H1 (cell line): Measurements from ENCODE around the gene PRSS36. TPM values are rescaled to one million over a fixed set of nuclear protein-coding genes. Genes with fewer than 3 reads are reported as not detected.

Experiments used
- CTCF ChIA-PET: fragments of 300-600 bp; sonication (Branson Sonifier 250); formaldehyde crosslinking; loops from one replicate; lab custom pipeline; 2021; ENCODE audit not compliant: partially characterized antibody; lab: Charles Lee
- POLR2A ChIA-PET: fragments of 300-600 bp; sonication (Branson Sonifier 250); formaldehyde crosslinking; loops from one replicate; lab custom pipeline; 2021; ENCODE audit warnings: inconsistent platforms; ENCODE audit not compliant: partially characterized antibody; lab: Charles Lee
- DNase-seq, 2 experiments: peaks; one replicate each; pipeline versions ENCODE4 v3.0.0 to v3.0.0-alpha.2; 2010 to 2022; ENCODE audit warnings: low spot score in 2 of 2, low read depth in 1 of 2, mixed read lengths in 1 of 2
- FAIRE-seq: peaks from 2 replicates; lab custom pipeline; 2011; peaks lifted over from hg19 to GRCh38; lab: Jason Lieb, UNC
- H2AFZ ChIP-seq: 2 replicates; pipeline ENCODE4 v1.8.1; 2012; ENCODE audit warnings: low read length, inconsistent platforms
- H2AK5ac ChIP-seq: 2 replicates; pipeline ENCODE4 v1.6.1; 2013; ENCODE audit warnings: low read depth, low read length
- H2BK120ac ChIP-seq: replicated peaks from 2 replicates; pipeline ENCODE3; 2013; ENCODE audit warnings: low read depth, low read length, inconsistent platforms
- H2BK12ac ChIP-seq: 2 replicates; pipeline ENCODE4 v1.6.1; 2013; ENCODE audit warnings: low read depth, low read length
- H2BK15ac ChIP-seq: 2 replicates; pipeline ENCODE4 v1.6.1; 2013; ENCODE audit warnings: low read length
- H2BK20ac ChIP-seq: 2 replicates; pipeline ENCODE4 v1.6.1; 2013; ENCODE audit warnings: low read length
- H2BK5ac ChIP-seq: 2 replicates; pipeline ENCODE4 v1.6.1; 2013; ENCODE audit warnings: low read depth, low read length
- H3K14ac ChIP-seq: 2 replicates; pipeline ENCODE4 v1.6.1; 2013; ENCODE audit warnings: inconsistent platforms; ENCODE audit not compliant: insufficient read length
- H3K18ac ChIP-seq: 2 replicates; pipeline ENCODE4 v1.6.1; 2013; ENCODE audit warnings: low read length; ENCODE audit errors: extremely low read depth
- H3K23ac ChIP-seq: 2 replicates; pipeline ENCODE4 v1.6.1; 2013; ENCODE audit warnings: inconsistent platforms; ENCODE audit not compliant: insufficient read length
- H3K23me2 ChIP-seq: 2 replicates; pipeline ENCODE4 v1.6.1; 2013; ENCODE audit warnings: low read depth, low read length
- H3K27ac ChIP-seq: 2 replicates; pipeline ENCODE4 v1.6.1; 2011; ENCODE audit warnings: low read depth, low read length, inconsistent platforms
- H3K27me3 ChIP-seq, 4 experiments: replicated peaks in 1 of 4; 1 replicate in 1 of 4; 2 replicates in 3 of 4; pipeline versions ENCODE4 v1.6.1 to v1.8.1; 2011 to 2013; ENCODE audit warnings: low read length in 3 of 4, mild to moderate bottlenecking in 3 of 4, inconsistent platforms in 2 of 4, mixed read lengths in 2 of 4, moderate library complexity in 1 of 4; ENCODE audit not compliant: control insufficient read depth in 3 of 4, insufficient read depth in 3 of 4; ENCODE audit errors: extremely low read depth in 1 of 4
- H3K36me3 ChIP-seq, 4 experiments: 2 replicates each; pipeline versions ENCODE4 v1.6.1 to v1.8.1; 2011 to 2013; ENCODE audit warnings: mild to moderate bottlenecking in 4 of 4, low read length in 3 of 4, moderate library complexity in 2 of 4, control low read depth in 1 of 4, inconsistent platforms in 1 of 4; ENCODE audit not compliant: insufficient read depth in 4 of 4, control insufficient read depth in 2 of 4
- H3K4ac ChIP-seq: replicated peaks from 2 replicates; pipeline ENCODE3; 2013; ENCODE audit warnings: low read length, low read depth, mixed read lengths, inconsistent platforms; ENCODE audit not compliant: insufficient read length
- H3K4me1 ChIP-seq, 4 experiments: replicated peaks in 1 of 4; 1 replicate in 1 of 4; 2 replicates in 3 of 4; pipeline versions ENCODE4 v1.6.1 to v1.8.1; 2011 to 2013; ENCODE audit warnings: low read length in 3 of 4, inconsistent platforms in 2 of 4, mixed read lengths in 1 of 4; ENCODE audit not compliant: insufficient read depth in 4 of 4, control insufficient read depth in 3 of 4
- H3K4me2 ChIP-seq, 2 experiments: 2 replicates each; pipeline versions ENCODE4 v1.6.1 to v1.8.1; 2011 to 2013; ENCODE audit warnings: low read depth in 2 of 2, low read length in 2 of 2, control low read depth in 1 of 2, inconsistent platforms in 1 of 2, mild to moderate bottlenecking in 1 of 2; ENCODE audit not compliant: insufficient read depth in 1 of 2
- H3K4me3 ChIP-seq, 4 experiments: fragments of 200-600, 300-600 bp in 1 of 4; sonication (generic), shearing (Covaris generic), sonication (Bioruptor Twin) in 1 of 4; 2 replicates each; pipeline versions ENCODE4 v1.5.1 to v1.8.1; 2011 to 2016; ENCODE audit warnings: low read length in 4 of 4, low read depth in 3 of 4, control low read depth in 2 of 4, inconsistent platforms in 2 of 4, mild to moderate bottlenecking in 2 of 4, mixed read lengths in 1 of 4, moderate library complexity in 1 of 4; ENCODE audit not compliant: insufficient read depth in 2 of 4; ENCODE audit errors: extremely low read depth in 1 of 4
- H3K56ac ChIP-seq: replicated peaks from 2 replicates; pipeline ENCODE3; 2013; ENCODE audit warnings: low read depth, mild to moderate bottlenecking, mixed read lengths, low read length, inconsistent platforms; ENCODE audit not compliant: insufficient read length
- H3K79me1 ChIP-seq: 2 replicates; pipeline ENCODE4 v1.6.1; 2013; ENCODE audit warnings: low read depth, low read length, control low read depth
- H3K79me2 ChIP-seq, 2 experiments: 2 replicates each; pipeline versions ENCODE4 v1.6.1 to v1.8.1; 2012 to 2013; ENCODE audit warnings: low read length in 2 of 2, mild to moderate bottlenecking in 2 of 2, inconsistent platforms in 1 of 2; ENCODE audit not compliant: insufficient read depth in 2 of 2, control insufficient read depth in 1 of 2
- H3K9ac ChIP-seq, 4 experiments: replicated peaks in 1 of 4; 1 replicate in 1 of 4; 2 replicates in 3 of 4; pipeline versions ENCODE4 v1.6.1 to v1.8.1; 2011 to 2013; ENCODE audit warnings: low read depth in 3 of 4, low read length in 3 of 4, control low read depth in 2 of 4, mild to moderate bottlenecking in 2 of 4, moderate library complexity in 2 of 4, inconsistent platforms in 1 of 4; ENCODE audit errors: extremely low read depth in 1 of 4
- H3K9me3 ChIP-seq, 2 experiments: 2 replicates each; pipeline versions ENCODE4 v1.6.1 to v1.8.1; 2012 to 2013; ENCODE audit warnings: mild to moderate bottlenecking in 2 of 2, moderate library complexity in 2 of 2, control low read depth in 1 of 2, inconsistent platforms in 1 of 2, low read depth in 1 of 2, low read length in 1 of 2, mixed read lengths in 1 of 2; ENCODE audit not compliant: insufficient read depth in 2 of 2
- H4K20me1 ChIP-seq, 2 experiments: replicated peaks in 1 of 2; 2 replicates each; pipeline versions ENCODE3 to v1.8.1; 2011 to 2013; ENCODE audit warnings: inconsistent platforms in 2 of 2, low read length in 2 of 2, mild to moderate bottlenecking in 1 of 2; ENCODE audit not compliant: insufficient read depth in 2 of 2, control insufficient read depth in 1 of 2
- H4K5ac ChIP-seq: 2 replicates; pipeline ENCODE4 v1.6.1; 2013; ENCODE audit warnings: low read length, low read depth, mixed read lengths, inconsistent platforms; ENCODE audit not compliant: insufficient read length
- H4K8ac ChIP-seq: 2 replicates; pipeline ENCODE4 v1.8.0; 2013; ENCODE audit warnings: mild to moderate bottlenecking, moderate library complexity, low read length, inconsistent platforms; ENCODE audit not compliant: insufficient read depth; ENCODE audit errors: extremely low read depth
- H4K91ac ChIP-seq: replicated peaks from 2 replicates; pipeline ENCODE3; 2013; ENCODE audit warnings: low read length, mixed read lengths, inconsistent platforms; ENCODE audit not compliant: insufficient read length
- SP4 ChIP-seq: IDR thresholded peaks from 2 replicates; pipeline ENCODE4 v1.6.1; 2012; ENCODE audit warnings: low read length, inconsistent platforms
- WGBS, 2 experiments: shearing (Covaris generic) in 1 of 2; methylation state at CpG; one replicate each; pipeline versions ENCODE4 v1.1.6 to v1.1.7; 2013 to 2015; ENCODE audit warnings: low lambda C conversion rate in 2 of 2, mixed read lengths in 2 of 2, inconsistent platforms in 1 of 2, low coverage in 1 of 2, missing lambda C conversion rate in 1 of 2; ENCODE audit not compliant: insufficient replicate concordance in 2 of 2, insufficient coverage in 1 of 2, insufficient read length in 1 of 2; ENCODE audit errors: extremely low coverage in 1 of 2, missing lambda C conversion rate in 1 of 2; 5-methylcytosine and 5-hydroxymethylcytosine counted together
- polyA plus RNA-seq, 7 experiments: library from polyadenylated mRNA; depleted of rRNA in 3 of 7; stranded (reverse) in 5 of 7; unstranded in 2 of 7; fragments of >200 nt in 5 of 7; fragments of 200-250 nt in 2 of 7; gene quantifications; 1 replicate in 5 of 7; 2 replicates in 1 of 7; 4 replicates in 1 of 7; pipeline versions ENCODE4 v1.2.1 to v1.2.3, GENCODE V29; 2011 to 2013; ENCODE audit warnings: missing spikeins in 2 of 7, mixed read lengths in 2 of 7
- total RNA-seq: library from RNA; stranded (reverse); fragmentation: NEBNext Ultra II Directional; extraction: Animal tissue kit (Norgen Biotek cat#: 25700); gene quantifications from 2 replicates; pipeline ENCODE4 v1.2.1, GENCODE V29; 2021

Gene PRSS36
- total and polyA plus RNA-seq, 2 of the 8 experiments (the other 6 are each of a cell fraction or from before 2014, with no cell fraction given) = 1.3 to 1.9 TPM

DNA sequence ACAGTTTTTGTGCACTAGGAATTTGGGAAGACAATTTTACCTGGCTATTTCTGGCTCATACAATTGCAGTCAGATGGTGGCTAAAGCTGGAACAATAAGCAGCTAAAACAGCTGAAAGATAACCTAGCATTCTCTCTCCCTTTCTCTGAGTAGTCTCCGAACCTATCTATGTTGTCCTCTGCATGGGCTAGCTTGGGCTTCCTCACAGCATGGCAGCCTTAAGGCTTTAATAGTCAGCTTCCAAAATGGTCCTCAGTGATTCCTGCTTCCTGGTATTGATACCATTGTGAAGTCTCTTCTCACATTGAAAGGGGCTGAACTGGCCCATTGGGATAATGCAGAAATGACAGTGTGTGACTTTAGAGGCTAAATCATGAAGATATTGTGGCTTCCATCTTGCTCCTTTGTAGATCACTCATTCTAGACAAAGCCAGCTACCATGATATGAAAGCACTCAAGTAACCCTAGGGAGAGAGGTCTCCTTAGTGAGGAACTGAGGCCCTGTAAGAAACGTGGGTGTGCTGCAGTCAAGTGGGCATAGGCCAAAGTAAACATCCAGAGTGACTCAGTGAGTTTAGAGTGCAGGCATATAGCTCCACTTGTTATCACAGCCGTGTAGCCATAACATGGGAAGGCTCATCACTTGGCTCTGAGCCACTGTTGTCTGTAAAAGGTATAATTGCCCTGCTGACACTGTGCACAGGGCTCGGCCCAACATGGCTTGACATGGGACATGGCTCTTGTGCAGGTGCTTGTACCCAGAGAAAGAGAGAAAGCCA, 49.8 kb downstream of the PRSS36 start:
- Histone ChIP-seq H3K18ac (no peak overlapping the region), H2BK12ac (no peak overlapping the region), H3K79me2 (no peaks in the 10 kb centered on the region), H3K4ac (no peak overlapping the region), H3K4me2 (no peak overlapping the region), H2BK20ac (no peak overlapping the region), H4K5ac (no peak overlapping the region), H2AK5ac (0 out of 2 replicates have a peak overlapping the region, but pooled peaks have one; percentile 67), H3K27ac (no peak overlapping the region), H3K23me2 (no peaks in the 10 kb centered on the region), H3K4me3 (no peak overlapping the region), H3K4me1 (no peaks in the 10 kb centered on the region), H3K56ac (no peak overlapping the region), H2AFZ (no peak overlapping the region), H2BK5ac (no peak overlapping the region), H2BK15ac (no peak overlapping the region), H2BK120ac (no peak overlapping the region), H4K20me1 (no peaks in the 10 kb centered on the region), H3K36me3 (no peaks in the 10 kb centered on the region), H3K27me3 (0 out of 7 replicates have a peak, but pooled peaks cover 0 to 2% (median 0%) of the 10 kb centered on the region in 4 experiments), H3K23ac (no peak overlapping the region), H3K79me1 (no peaks in the 10 kb centered on the region), H3K9ac (no peak overlapping the region), H3K14ac (no peak overlapping the region), H3K9me3 (no peaks in the 10 kb centered on the region), H4K91ac (no peak overlapping the region), H4K8ac (no peak overlapping the region)
- TF ChIP-seq SP4 = no peak
- DNase-seq = no peak
- no peak for FAIRE-seq
- CTCF ChIA-PET = interaction anchor here (0.6 to 1.9 kb wide), 10 partner anchors 11 to 345 kb away, joined by 3 to 7 read pairs (median 3); partner anchors contain the start of gene KAT8
- 63% methylated on average over 4 of the region's 4 CpGs; no CpG with 5 or more reads in 1 of the 2 experiments for WGBS, 2 experiments
- POLR2A ChIA-PET = interaction anchor here (0.7 to 3.0 kb wide), 8 partner anchors 10 to 80 kb away, joined by 3 to 16 read pairs (median 6); partner anchors contain the start of genes FUS, KAT8, ZNF646 and ZNF668
